SK-N-SH (cell line): ENCODE data around the gene CAPRIN2.

Experiments
- GABPA ChIP-seq: IDR thresholded peaks from 2 replicates; pipeline ENCODE4 v1.4.0; 2012; ENCODE audit warnings: low read depth, mild to moderate bottlenecking
- IRF3 ChIP-seq: fragments of 150-350 bp; IDR thresholded peaks from 2 replicates; pipeline ENCODE4 v1.6.1; 2016; ENCODE audit warnings: mild to moderate bottlenecking, low read depth, low read length
- MXI1 ChIP-seq: IDR thresholded peaks from 2 replicates; pipeline ENCODE4 v1.6.1; 2012; ENCODE audit warnings: mild to moderate bottlenecking, low read depth, low read length, improper control_type of control experiment
- TF ChIP-seq, protein P1 (sequence below): fragments of 200-600 bp; sonication (generic); IDR thresholded peaks from 2 replicates; pipeline ENCODE4 v1.6.1; 2017; ENCODE audit warnings: antibody characterized with exemption, mild to moderate bottlenecking, moderate library complexity

DNA sequence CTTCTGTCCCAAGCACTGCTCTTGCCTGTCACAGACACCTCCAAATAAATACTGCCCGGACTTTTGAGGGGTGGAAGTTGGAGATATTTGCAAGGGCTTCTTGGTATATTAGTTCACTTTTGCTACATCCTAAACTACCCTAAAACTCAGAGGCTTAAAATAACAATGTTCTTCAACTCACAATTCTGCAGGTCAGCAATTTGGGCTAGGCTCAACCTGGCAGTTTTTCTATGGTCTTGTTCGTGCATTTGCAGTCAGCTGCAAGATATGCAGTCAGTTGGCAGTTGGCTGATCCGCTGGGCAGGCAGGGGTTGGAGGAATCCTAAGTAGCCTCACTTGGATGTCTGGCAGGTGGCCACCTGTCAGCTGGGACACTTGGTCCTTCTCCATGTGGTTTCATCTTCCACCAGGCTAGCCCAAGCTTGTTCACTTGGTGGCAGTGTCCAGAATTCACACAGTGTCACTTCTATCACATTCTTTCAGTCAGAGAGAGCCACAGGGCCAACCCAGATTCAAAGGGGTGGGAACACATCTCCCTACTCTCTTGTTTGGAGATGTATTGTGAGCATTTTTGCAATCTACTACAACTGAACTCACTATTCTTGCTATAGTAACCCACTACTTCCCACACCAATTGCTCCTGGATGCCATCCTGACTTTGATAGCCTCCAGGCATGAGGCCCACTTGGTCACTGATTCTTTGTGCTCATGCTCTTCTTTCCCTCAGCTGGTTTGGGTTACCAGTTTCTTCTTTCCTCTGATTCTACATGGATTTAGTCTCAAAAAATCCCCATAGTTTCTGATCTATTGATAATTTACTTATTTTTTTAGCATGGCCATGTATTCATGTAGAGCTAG is 27.8 kb upstream of the CAPRIN2 start:
- TF ChIP-seq, protein P1, sequence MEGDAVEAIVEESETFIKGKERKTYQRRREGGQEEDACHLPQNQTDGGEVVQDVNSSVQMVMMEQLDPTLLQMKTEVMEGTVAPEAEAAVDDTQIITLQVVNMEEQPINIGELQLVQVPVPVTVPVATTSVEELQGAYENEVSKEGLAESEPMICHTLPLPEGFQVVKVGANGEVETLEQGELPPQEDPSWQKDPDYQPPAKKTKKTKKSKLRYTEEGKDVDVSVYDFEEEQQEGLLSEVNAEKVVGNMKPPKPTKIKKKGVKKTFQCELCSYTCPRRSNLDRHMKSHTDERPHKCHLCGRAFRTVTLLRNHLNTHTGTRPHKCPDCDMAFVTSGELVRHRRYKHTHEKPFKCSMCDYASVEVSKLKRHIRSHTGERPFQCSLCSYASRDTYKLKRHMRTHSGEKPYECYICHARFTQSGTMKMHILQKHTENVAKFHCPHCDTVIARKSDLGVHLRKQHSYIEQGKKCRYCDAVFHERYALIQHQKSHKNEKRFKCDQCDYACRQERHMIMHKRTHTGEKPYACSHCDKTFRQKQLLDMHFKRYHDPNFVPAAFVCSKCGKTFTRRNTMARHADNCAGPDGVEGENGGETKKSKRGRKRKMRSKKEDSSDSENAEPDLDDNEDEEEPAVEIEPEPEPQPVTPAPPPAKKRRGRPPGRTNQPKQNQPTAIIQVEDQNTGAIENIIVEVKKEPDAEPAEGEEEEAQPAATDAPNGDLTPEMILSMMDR: no peak
- no peak for TF ChIP-seq IRF3
- TF ChIP-seq GABPA: no peak
- TF ChIP-seq MXI1: no peak
